CD4-positive, alpha-beta T cell treated with Interleukin-6 for 4 hours (primary cell): ENCODE data around the gene RAN.
"Not testable (repeated sequence)": the region's sequence is repeated elsewhere in the genome, so short reads cannot be mapped to it uniquely, and the experiment has no call there.

Experiments
- DNase-seq: peaks from one replicate; pipeline ENCODE4 v3.0.0-alpha.2; 2020; ENCODE audit warnings: mixed read lengths

Gene RAN

DNA sequence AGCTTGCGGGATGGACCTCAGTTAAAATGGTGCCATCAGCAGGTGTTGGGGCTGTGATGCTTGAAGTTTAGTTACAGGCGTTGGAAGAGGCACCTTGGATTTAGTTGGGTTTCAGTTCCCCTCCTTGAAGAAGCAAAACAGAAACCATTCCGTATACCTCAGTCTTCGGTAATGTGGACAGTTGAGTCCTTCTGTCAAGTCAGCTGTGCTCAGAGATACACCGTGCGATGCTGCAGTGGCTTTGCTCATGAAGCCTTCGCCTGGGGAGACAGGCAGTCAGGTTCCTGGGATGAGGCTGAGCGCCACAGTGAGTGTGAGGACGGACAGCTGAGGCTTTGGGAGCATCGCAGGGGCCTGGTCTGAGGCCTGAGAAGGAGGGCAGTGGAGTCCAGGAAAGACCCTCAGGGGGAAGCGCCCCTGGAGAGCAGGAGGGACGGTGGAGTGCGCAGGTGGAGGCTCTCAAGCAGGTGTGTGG, 7.4 kb downstream of the RAN start:
- DNase-seq, result no peak

DNA sequence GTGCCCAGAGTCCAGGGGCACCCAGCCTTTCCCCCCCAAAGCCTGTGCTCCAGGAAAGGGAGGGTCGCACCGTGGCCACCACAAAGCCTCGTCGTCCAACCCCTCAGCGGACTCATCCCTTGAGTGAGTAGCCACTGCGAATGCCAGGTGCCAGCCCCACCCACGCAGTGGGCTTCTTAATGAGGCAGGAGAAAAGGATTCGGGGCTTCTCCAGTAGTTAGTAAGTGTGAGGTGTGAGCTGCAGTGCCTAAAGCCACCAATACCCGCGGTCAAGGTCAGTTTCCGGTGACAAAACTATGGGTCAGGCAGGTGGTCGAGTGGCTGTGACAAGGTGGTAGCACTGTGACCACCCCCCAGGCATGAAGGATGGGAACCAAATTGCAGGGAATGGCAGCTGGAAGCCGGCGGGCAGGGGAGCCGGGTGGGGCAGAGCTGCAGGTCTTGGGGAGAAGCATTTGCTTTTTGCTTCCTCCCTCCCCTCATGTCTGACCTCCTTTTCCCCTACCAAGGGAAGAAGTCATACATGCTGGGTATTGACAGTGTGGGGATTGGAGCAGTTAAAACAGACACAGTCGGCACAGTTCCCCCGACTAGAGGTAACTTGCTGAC, 8.0 kb downstream of the RAN start:
- DNase-seq, result no peak

- DNase-seq, result no peak
Measured at GRCh38 chr12:130880411-130880885, 8.6 kb downstream of the RAN start.

DNA sequence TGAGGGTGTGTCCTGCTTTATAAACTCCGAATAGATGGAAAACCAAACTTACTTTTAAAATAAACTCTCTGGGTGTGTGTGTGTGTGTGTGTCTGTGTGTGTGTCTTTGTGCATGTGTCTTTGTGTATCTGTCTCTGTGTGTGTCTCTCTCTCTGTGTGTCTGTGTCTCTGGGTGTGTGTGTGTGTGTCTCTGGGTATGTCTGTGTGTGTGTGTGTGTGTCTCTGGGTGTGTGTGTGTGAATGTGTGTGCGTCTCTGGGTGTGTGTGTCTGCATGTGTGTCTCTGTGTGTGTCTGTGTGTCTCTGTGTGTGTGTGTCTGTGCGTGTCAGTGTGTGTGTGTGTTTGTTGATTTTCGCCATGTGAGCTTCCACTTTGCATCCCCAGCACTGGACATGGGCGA, 9.2 kb downstream of the RAN start:
- DNase-seq, result no peak

- DNase-seq, result no peak
Measured at GRCh38 chr12:130881548-130881947, 9.7 kb downstream of the RAN start.

- DNase-seq, result not testable (repeated sequence)
Measured at GRCh38 chr12:130887190-130887589, 15.3 kb downstream of the RAN start.

- DNase-seq, result no peak
Measured at GRCh38 chr12:130904064-130904463, 32.2 kb downstream of the RAN start.

- not testable (repeated sequence) for DNase-seq
Measured at GRCh38 chr12:130904936-130905455, 33.1 kb downstream of the RAN start.

DNA sequence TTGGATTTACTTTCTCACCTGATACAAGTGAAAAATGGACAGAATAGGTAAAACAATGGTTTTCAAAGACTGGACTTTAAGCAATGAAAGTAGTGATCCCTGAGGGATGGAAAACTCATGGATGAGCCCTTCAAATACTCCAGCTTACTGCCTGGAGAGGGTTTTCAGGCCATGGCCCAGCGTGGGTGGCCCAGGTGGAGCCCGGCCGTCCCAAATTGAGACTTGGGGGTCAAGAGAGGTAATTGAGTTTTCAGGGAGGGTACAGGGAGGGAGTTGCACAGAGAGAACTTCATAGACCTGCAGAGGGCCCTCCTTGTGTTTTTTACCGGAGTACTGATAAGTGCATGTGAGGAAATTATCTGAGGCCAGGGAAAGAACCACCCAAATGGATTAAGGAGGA, 37.2 kb downstream of the RAN start:
- DNase-seq, result no peak

GRCh38 chr12:130911193-130911592, 39.3 kb downstream of the RAN start:
- no peak for DNase-seq

GRCh38 chr12:130911933-130912332, 40.1 kb downstream of the RAN start:
- no peak for DNase-seq

DNA sequence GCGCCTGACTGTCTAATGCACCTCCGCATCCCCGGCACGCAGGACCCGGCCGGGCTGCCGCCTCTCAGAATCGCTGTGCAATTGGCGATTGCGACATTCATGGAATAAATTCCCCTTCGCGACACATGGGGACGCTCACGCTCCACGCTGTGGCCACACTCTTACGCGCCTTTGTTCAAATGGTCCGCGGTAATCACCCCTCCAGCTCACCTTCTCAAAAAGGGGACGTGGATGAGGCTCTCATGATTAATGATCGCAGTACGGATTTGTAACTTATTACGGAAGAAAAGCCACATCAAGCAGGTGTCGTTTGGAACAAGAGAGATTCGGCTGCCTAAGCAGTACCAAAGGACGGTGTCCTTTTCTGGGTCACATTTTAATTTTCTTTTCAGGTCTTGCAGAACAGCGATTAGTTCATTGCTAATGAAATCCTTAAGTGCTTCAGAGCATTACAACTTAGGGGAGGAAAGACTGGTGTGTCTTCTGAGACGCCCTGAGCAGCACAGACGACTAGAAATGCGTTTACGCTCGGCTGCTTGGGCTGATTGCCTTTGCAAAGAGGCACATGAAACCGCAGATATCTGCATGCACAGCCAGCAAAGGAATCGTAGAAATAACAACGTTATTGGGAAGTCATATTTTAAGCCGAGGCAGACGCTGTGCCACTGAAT, 44.5 kb downstream of the RAN start:
- DNase-seq, result no peak

- no peak for DNase-seq
Measured at GRCh38 chr12:130917607-130918006, 45.7 kb downstream of the RAN start.

GRCh38 chr12:130919086-130919485, 47.2 kb downstream of the RAN start:
- no peak for DNase-seq

DNA sequence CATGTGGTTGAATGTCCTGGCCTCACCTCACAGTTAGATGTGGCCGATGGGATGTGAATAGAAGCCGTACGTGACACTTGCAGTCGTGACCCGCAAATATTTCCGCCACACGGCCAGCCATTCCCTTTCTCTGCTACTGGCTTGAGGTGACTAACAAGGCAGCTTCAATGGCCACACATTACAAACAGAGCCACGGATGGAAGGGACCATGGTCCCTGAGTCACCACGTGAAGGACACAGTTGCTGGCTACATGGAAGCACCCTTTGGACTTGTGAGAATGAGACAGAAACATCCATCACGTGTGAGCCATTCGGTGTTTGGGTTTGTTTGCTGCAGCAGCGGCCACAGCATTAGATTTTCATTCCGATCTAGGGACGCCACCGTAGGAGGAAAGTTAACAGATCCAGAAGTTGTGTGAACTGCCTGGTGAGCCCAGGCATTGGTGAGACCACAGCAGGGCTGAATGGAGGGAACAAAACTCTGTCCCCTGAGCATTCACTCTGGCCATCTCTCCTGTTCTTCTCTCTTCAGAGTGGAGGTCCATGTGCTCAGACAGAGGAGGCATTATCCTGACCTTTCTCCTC, 48.3 kb downstream of the RAN start:
- no peak for DNase-seq

GRCh38 chr12:130920723-130921381, 49.0 kb downstream of the RAN start:
- no peak for DNase-seq

DNA sequence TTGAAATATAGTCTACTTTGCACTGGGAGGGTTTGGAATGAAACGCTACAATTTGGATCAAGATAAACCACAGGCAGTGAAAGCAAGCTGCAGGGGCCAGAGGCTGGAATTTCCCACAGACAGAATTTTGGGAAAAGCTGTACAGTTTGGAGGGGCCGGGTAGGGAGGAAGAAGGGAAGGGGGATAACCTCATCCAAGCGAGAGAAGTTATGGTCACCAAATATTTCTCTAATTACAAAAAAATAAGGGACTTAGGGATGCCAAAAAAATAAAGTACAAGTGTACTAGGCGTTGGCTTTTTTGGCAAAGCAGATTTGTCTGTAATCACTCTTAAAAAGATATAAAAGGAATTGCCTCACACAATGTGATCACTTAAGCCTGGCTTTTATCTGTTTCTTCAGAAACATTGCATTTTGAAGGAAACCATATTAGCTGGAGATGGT, 50.7 kb downstream of the RAN start:
- DNase-seq, result no peak

GRCh38 chr12:130924966-130925665, 53.2 kb downstream of the RAN start:
- DNase-seq, result no peak

DNA sequence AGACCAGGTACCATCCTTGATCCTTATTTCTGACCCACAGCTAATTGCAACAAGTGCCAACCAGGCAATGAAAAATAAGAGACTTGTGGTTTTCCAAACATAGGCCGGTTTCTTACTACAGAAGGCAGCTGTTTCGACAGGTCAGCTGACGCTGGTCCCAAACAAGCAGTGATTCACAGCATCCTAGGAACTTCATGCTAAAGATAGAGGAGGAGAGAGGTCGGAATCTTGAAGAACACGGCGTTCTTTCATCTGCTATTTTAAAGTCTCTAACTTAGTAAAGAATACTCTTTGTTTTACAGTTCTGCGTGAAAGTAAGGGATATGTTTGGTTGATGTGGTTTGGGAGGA, 53.8 kb downstream of the RAN start:
- no peak for DNase-seq
